PC-3 (cell line): ENCODE results near the gene COMMD3. TPM values are rescaled to one million over a fixed set of nuclear protein-coding genes. Genes with fewer than 3 reads are reported as not detected.

ENCODE experiments used
- ATAC-seq: fragments of 200-7000 bp; cut with Tn5 transposase; 2 replicates; pipeline ENCODE4 v1.9.1; 2020; ENCODE audit warnings: mild to moderate bottlenecking, moderate library complexity
- BruUV-seq: library from RNA; stranded (reverse); fragments of 400-500 nt; replicated peaks from 2 replicates; lab custom pipeline; 2021; lab: Mats Ljungman, UMichigan
- CTCF ChIA-PET: fragments of 300-600 bp; sonication (Branson Sonifier 250); formaldehyde crosslinking; loops from one replicate; lab custom pipeline; 2022; ENCODE audit warnings: antibody characterized with exemption; lab: Charles Lee
- POLR2A ChIA-PET: fragments of 300-600 bp; sonication (Branson Sonifier 250); formaldehyde crosslinking; loops from one replicate; lab custom pipeline; 2022; ENCODE audit warnings: antibody characterized with exemption; ENCODE audit not compliant: unreplicated experiment; lab: Charles Lee
- DNase-seq: peaks from one replicate; pipeline ENCODE4 v3.0.0-alpha.2; 2015
- H2AFZ ChIP-seq: fragments of 300-600 bp; sonication (generic); 2 replicates; pipeline ENCODE4 v1.6.0; 2016; ENCODE audit warnings: antibody characterized with exemption, low read length
- H3F3A ChIP-seq: fragments of 300-600 bp; sonication (generic); one replicate; pipeline ENCODE4 v1.6.0; 2017; ENCODE audit warnings: antibody characterized with exemption, low read length, control low read depth, mild to moderate bottlenecking; ENCODE audit not compliant: unreplicated experiment
- H3K27ac ChIP-seq: fragments of 300-600 bp; sonication (generic); 2 replicates; pipeline ENCODE4 v1.5.1; 2016; ENCODE audit warnings: mild to moderate bottlenecking, low read length
- H3K27me3 ChIP-seq: fragments of 300-600 bp; sonication (generic); 2 replicates; pipeline ENCODE4 v1.6.1; 2016; ENCODE audit warnings: low read length, mixed read lengths
- H3K36me3 ChIP-seq: fragments of 300-600 bp; sonication (generic); 2 replicates; pipeline ENCODE4 v1.6.1; 2016; ENCODE audit warnings: low read depth, mixed run types, low read length, mixed read lengths
- H3K4me1 ChIP-seq: fragments of 300-600 bp; sonication (generic); 2 replicates; pipeline ENCODE4 v1.5.1; 2016; ENCODE audit warnings: low read length; ENCODE audit not compliant: insufficient read depth
- H3K4me2 ChIP-seq: fragments of 300-600 bp; sonication (generic); 2 replicates; pipeline ENCODE4 v1.6.0; 2016; ENCODE audit warnings: low read length
- H3K4me3 ChIP-seq: fragments of 300-600 bp; sonication (generic); 2 replicates; pipeline ENCODE4 v1.5.1; 2016; ENCODE audit warnings: mild to moderate bottlenecking, low read length, mixed read lengths
- H3K79me2 ChIP-seq: fragments of 300-600 bp; sonication (generic); 2 replicates; pipeline ENCODE4 v1.6.1; 2017; ENCODE audit warnings: low read length, mixed read lengths
- H3K9ac ChIP-seq: fragments of 300-600 bp; sonication (generic); 2 replicates; pipeline ENCODE4 v1.6.0; 2016; ENCODE audit warnings: mild to moderate bottlenecking, low read length
- H3K9me2 ChIP-seq: fragments of 300-600 bp; sonication (generic); replicated peaks from 2 replicates; pipeline ENCODE4 v1.6.1; 2016; ENCODE audit warnings: mixed run types, low read length, mixed read lengths
- H3K9me3 ChIP-seq: fragments of 300-600 bp; sonication (generic); 2 replicates; pipeline ENCODE4 v1.6.1; 2016; ENCODE audit warnings: low read length, mixed read lengths
- H4K20me1 ChIP-seq: fragments of 300-600 bp; sonication (generic); 2 replicates; pipeline ENCODE4 v1.6.1; 2016; ENCODE audit warnings: low read length, mixed read lengths
- EZH2 ChIP-seq: fragments of 300-600 bp; sonication (generic); IDR thresholded peaks from one replicate; pipeline ENCODE4 v1.6.1; 2017; ENCODE audit warnings: antibody characterized with exemption, mild to moderate bottlenecking, low read length; ENCODE audit not compliant: unreplicated experiment
- EZH2phosphoT487 ChIP-seq: fragments of 300-600 bp; sonication (generic); IDR thresholded peaks from 2 replicates; pipeline ENCODE4 v1.6.1; 2018; ENCODE audit warnings: mild to moderate bottlenecking, antibody characterized with exemption, low read length, borderline replicate concordance
- intact Hi-C: fragments of 100-400 bp; cut with micrococcal nuclease; formaldehyde crosslinking; loops from 2 replicates; pipeline ENCODE4 v1.9.0; 2023
- total RNA-seq: library from RNA; depleted of rRNA; stranded (reverse); fragments of >200 nt; gene quantifications from 2 replicates; pipeline ENCODE4 v1.2.3, GENCODE V29; 2014
- TF ChIP-seq, protein P1 (sequence below): fragments of 300-600 bp; sonication (generic); conservative IDR thresholded peaks from 2 replicates; pipeline ENCODE4 v1.5.1; 2017; ENCODE audit warnings: antibody characterized with exemption, low read depth, mild to moderate bottlenecking, low read length

The COMMD3 gene
- total RNA-seq, 1 experiment from 2014 or later, result 86.4 TPM

DNA sequence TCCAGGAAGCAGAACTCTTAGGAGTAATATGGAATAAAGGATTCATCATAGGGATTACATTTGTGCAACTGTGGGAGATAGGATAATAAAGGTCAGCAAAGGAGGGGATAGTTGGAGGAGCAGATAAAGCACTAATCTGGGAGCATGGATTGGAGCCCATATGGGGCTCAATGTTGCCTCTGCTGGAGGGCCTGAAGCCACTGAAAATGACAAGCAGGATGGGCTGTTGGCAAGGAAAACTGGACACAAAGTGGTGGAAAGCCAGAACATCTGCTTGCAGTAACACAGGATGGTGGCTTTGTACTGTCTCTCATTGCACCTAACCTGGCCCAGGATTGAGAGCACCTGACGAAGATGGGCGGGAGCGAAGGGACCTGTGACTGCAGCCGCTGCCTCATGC is 15.0 kb upstream of the COMMD3 start:
- H3K27ac ChIP-seq, result no peak overlapping the region
- H3K4me3 ChIP-seq, result no peak overlapping the region
- no peaks in the 10 kb centered on the region for H3K27me3 ChIP-seq
- no peaks in the 10 kb centered on the region for H3K9me3 ChIP-seq
- ATAC-seq, result no peak
- no peak overlapping the region for H3K4me2 ChIP-seq
- H3K9ac ChIP-seq, result no peak overlapping the region
- no peaks in the 10 kb centered on the region for H4K20me1 ChIP-seq
- H3F3A ChIP-seq, result no peaks in the 10 kb centered on the region
- H3K79me2 ChIP-seq, result no peaks in the 10 kb centered on the region
- intact Hi-C loops, result no loop called here
- POLR2A ChIA-PET, result no interaction called here
- TF ChIP-seq EZH2phosphoT487 (no peak), EZH2 (no peak)
- TF ChIP-seq, protein P1, sequence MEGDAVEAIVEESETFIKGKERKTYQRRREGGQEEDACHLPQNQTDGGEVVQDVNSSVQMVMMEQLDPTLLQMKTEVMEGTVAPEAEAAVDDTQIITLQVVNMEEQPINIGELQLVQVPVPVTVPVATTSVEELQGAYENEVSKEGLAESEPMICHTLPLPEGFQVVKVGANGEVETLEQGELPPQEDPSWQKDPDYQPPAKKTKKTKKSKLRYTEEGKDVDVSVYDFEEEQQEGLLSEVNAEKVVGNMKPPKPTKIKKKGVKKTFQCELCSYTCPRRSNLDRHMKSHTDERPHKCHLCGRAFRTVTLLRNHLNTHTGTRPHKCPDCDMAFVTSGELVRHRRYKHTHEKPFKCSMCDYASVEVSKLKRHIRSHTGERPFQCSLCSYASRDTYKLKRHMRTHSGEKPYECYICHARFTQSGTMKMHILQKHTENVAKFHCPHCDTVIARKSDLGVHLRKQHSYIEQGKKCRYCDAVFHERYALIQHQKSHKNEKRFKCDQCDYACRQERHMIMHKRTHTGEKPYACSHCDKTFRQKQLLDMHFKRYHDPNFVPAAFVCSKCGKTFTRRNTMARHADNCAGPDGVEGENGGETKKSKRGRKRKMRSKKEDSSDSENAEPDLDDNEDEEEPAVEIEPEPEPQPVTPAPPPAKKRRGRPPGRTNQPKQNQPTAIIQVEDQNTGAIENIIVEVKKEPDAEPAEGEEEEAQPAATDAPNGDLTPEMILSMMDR, result no peak; the same call in 1 of the 2 replicates
- H2AFZ ChIP-seq, result no peak overlapping the region
- peaks cover 12% of the 10 kb centered on the region for H3K4me1 ChIP-seq
- no peak for DNase-seq
- CTCF ChIA-PET, result no interaction called here
- no peaks in the 10 kb centered on the region for H3K9me2 ChIP-seq
- BruUV-seq, result no TSS peak
- no peaks in the 10 kb centered on the region for H3K36me3 ChIP-seq

DNA sequence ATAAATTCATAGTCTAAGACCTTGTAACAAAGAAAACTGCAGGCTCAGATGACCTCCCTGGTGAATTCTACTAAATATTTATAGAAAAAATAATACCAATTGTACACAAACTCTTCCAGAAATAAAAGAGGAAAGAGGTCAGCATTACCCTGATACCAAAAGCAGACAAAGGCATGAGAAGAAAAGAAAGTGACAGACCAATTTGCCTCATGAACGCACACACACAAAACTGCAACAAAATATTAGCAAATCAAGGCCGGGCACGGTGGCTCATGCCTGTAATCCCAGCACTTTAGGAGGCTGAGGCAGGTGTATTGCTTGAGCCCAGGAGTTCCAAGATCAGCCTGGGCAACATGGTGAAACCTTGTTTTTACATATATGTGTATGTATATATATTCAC is 12.7 kb upstream of the COMMD3 start:
- intact Hi-C loops, result no loop called here
- Histone ChIP-seq H2AFZ (no peak overlapping the region), H4K20me1 (no peaks in the 10 kb centered on the region), H3K9ac (no peak overlapping the region), H3K4me2 (no peak overlapping the region), H3K36me3 (no peaks in the 10 kb centered on the region), H3K4me3 (no peak overlapping the region), H3K79me2 (no peaks in the 10 kb centered on the region), H3K9me2 (no peaks in the 10 kb centered on the region), H3K27me3 (no peaks in the 10 kb centered on the region), H3K4me1 (peaks cover 31% of the 10 kb centered on the region), H3K9me3 (no peaks in the 10 kb centered on the region), H3K27ac (no peak overlapping the region), H3F3A (peaks cover 5% of the 10 kb centered on the region)
- BruUV-seq, result no TSS peak
- no peak for TF ChIP-seq EZH2phosphoT487
- no peak for TF ChIP-seq EZH2
- TF ChIP-seq, protein P1, result no peak
- no peak for DNase-seq
- CTCF ChIA-PET, result no interaction called here
- POLR2A ChIA-PET, result no interaction called here
- no peak for ATAC-seq

DNA sequence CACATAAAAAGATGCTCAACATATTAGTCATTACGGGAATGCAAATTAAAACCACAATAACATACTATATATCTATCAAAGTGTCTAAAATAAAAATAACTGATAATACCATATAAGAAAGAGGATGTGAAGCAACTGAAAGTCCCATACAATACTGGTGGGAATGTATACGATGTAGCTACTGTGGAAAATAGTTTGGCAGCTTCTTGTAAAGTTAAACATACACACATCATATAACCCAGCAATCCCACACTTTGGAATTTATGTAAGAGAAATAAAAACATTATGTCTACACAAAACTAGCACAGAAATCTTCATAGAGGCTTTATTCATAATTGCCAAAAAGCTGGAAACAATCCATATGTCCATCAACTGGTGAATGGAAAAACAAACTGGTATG is 10.5 kb upstream of the COMMD3 start:
- H3K27ac ChIP-seq, result peak overlapping the region; percentile 100
- TF ChIP-seq, protein P1, result no peak
- no peak for TF ChIP-seq EZH2phosphoT487
- TF ChIP-seq EZH2, result no peak
- BruUV-seq, result no TSS peak

More for the DNA sequence above, 10.5 kb upstream of the COMMD3 start:
- H3K27me3 ChIP-seq, result no peaks in the 10 kb centered on the region
- ChIA-PET CTCF (no interaction called here), POLR2A (interaction anchor here (0.6 kb wide), 1 partner anchor 75 kb away, joined by 7 read pairs; no protein-coding TSS in a partner anchor)
- peak overlapping the region; percentile 94 for H3K9ac ChIP-seq
- peaks cover 10% of the 10 kb centered on the region; the same call in 1 of the 2 replicates for H3K79me2 ChIP-seq
- H2AFZ ChIP-seq, result no peak overlapping the region
- H3K4me1 ChIP-seq, result peaks cover 51% of the 10 kb centered on the region
- DNase-seq (peak; percentile 47), ATAC-seq (peak; percentile 44)
- no peaks in the 10 kb centered on the region for H4K20me1 ChIP-seq
- intact Hi-C loops, result no loop called here
- H3K9me2 ChIP-seq, result no peaks in the 10 kb centered on the region
- no peaks in the 10 kb centered on the region for H3K9me3 ChIP-seq
- no peaks in the 10 kb centered on the region for H3K36me3 ChIP-seq
- peaks cover 5% of the 10 kb centered on the region for H3F3A ChIP-seq
- no peak overlapping the region for H3K4me3 ChIP-seq
- H3K4me2 ChIP-seq, result peak overlapping the region; percentile 31
